Fibroblast of lung (primary cell): ENCODE results near the gene CREB3. TPM values are rescaled to one million over a fixed set of nuclear protein-coding genes. Genes with fewer than 3 reads are reported as not detected.

ENCODE experiments used
- DNase-seq, 2 donors: peaks; one replicate each; pipeline versions ENCODE4 v3.0.0 to v3.0.0-alpha.2; 2010; ENCODE audit warnings: low read depth in 2 of 2
- H2AFZ ChIP-seq: 2 replicates; pipeline ENCODE4 v1.5.1; 2012; ENCODE audit warnings: low read length, control low read depth, inconsistent platforms
- H3K27ac ChIP-seq: 2 replicates; pipeline ENCODE4 v1.5.1; 2011; ENCODE audit warnings: low read length, control low read depth; ENCODE audit not compliant: insufficient read depth
- H3K27me3 ChIP-seq: 2 replicates; pipeline ENCODE4 v1.5.1; 2011; ENCODE audit warnings: mild to moderate bottlenecking, low read length; ENCODE audit not compliant: control insufficient read depth, insufficient read depth
- H3K36me3 ChIP-seq: 2 replicates; pipeline ENCODE4 v1.5.1; 2011; ENCODE audit warnings: low read length; ENCODE audit not compliant: control insufficient read depth, insufficient read depth
- H3K4me1 ChIP-seq: 2 replicates; pipeline ENCODE4 v1.5.1; 2011; ENCODE audit warnings: low read length; ENCODE audit not compliant: control insufficient read depth, insufficient read depth; ENCODE audit errors: extremely low read depth
- H3K4me2 ChIP-seq: 2 replicates; pipeline ENCODE4 v1.5.1; 2011; ENCODE audit warnings: low read length, control low read depth; ENCODE audit not compliant: insufficient read depth; ENCODE audit errors: extremely low read depth
- H3K4me3 ChIP-seq, 4 experiments: fragments of 200-600 bp in 1 of 4; sonication (generic) in 1 of 4; replicated peaks in 1 of 4; 2 replicates each; pipeline ENCODE4 v1.5.1; 2011 to 2016; ENCODE audit warnings: low read length in 4 of 4, low read depth in 3 of 4, mild to moderate bottlenecking in 3 of 4, control low read depth in 2 of 4, inconsistent platforms in 1 of 4, mixed read lengths in 1 of 4; ENCODE audit not compliant: insufficient read depth in 1 of 4; ENCODE audit errors: control extremely low read depth in 1 of 4
- H3K79me2 ChIP-seq: 2 replicates; pipeline ENCODE4 v1.5.1; 2012; ENCODE audit warnings: mild to moderate bottlenecking, low read length, inconsistent platforms; ENCODE audit not compliant: control insufficient read depth, insufficient read depth
- H3K9ac ChIP-seq: 2 replicates; pipeline ENCODE4 v1.5.1; 2011; ENCODE audit warnings: mild to moderate bottlenecking, low read length, control low read depth; ENCODE audit not compliant: insufficient read depth
- H3K9me3 ChIP-seq: 2 replicates; pipeline ENCODE4 v1.5.1; 2012; ENCODE audit warnings: low read depth, low read length; ENCODE audit not compliant: control insufficient read depth, insufficient read depth
- H4K20me1 ChIP-seq: 2 replicates; pipeline ENCODE4 v1.5.1; 2011; ENCODE audit warnings: low read length; ENCODE audit not compliant: control insufficient read depth, insufficient read depth; ENCODE audit errors: extremely low read depth
- CTCF ChIP-seq, 2 donors: IDR thresholded peaks in 1 of 2; conservative IDR thresholded peaks in 1 of 2; 1 replicate in 1 of 2; 2 replicates in 1 of 2; pipeline ENCODE4 v1.5.1; 2011 to 2012; ENCODE audit warnings: low read length in 2 of 2, control low read depth in 1 of 2, inconsistent platforms in 1 of 2, low read depth in 1 of 2, mild to moderate bottlenecking in 1 of 2
- EZH2 ChIP-seq: IDR thresholded peaks from 2 replicates; pipeline ENCODE4 v1.5.1; 2012; ENCODE audit warnings: low read length, control low read depth, mild to moderate bottlenecking; ENCODE audit errors: missing control alignments
- polyA plus RNA-seq, 2 donors: library from polyadenylated mRNA; depleted of rRNA in 1 of 2; stranded (reverse) in 1 of 2; unstranded in 1 of 2; fragments of >200 nt; gene quantifications; 2 replicates each; pipeline ENCODE4 v1.2.1, GENCODE V29; 2011 to 2012; ENCODE audit warnings: missing spikeins in 1 of 2
- total RNA-seq: library from RNA; depleted of rRNA; stranded (reverse); fragments of >200 nt; gene quantifications from 2 replicates; pipeline ENCODE4 v1.2.1, GENCODE V29; 2014

CREB3 gene
- total and polyA plus RNA-seq, 2 donors (not counting 1 experiment from before 2014, with no cell fraction given): 50.2 to 70.2 TPM

- TF ChIP-seq EZH2 (no peak), CTCF (conservative IDR thresholded peaks at IDR 0.05 in 1 of 2, IDR thresholded peaks at IDR 0.05 in 1 of 2; ENCODE audit: low read depth in 1 of 2, low read length in 2 of 2) (no peak)
- Histone ChIP-seq H3K9ac (peak overlapping the region; percentile 6), H3K4me2 (no peak overlapping the region), H3K4me1 (no peaks in the 10 kb centered on the region), H3K27ac (no peak overlapping the region), H3K79me2 (peaks cover 17% of the 10 kb centered on the region), H2AFZ (no peak overlapping the region), H3K27me3 (no peaks in the 10 kb centered on the region), H3K9me3 (no peaks in the 10 kb centered on the region), H3K36me3 (peaks cover 70% of the 10 kb centered on the region), H3K4me3 (no peak overlapping the region), H4K20me1 (no peaks in the 10 kb centered on the region)
- no peak for DNase-seq
These were observed 15.2 kb upstream of the CREB3 start for GRCh38 chr9:35717132-35717870.

DNA sequence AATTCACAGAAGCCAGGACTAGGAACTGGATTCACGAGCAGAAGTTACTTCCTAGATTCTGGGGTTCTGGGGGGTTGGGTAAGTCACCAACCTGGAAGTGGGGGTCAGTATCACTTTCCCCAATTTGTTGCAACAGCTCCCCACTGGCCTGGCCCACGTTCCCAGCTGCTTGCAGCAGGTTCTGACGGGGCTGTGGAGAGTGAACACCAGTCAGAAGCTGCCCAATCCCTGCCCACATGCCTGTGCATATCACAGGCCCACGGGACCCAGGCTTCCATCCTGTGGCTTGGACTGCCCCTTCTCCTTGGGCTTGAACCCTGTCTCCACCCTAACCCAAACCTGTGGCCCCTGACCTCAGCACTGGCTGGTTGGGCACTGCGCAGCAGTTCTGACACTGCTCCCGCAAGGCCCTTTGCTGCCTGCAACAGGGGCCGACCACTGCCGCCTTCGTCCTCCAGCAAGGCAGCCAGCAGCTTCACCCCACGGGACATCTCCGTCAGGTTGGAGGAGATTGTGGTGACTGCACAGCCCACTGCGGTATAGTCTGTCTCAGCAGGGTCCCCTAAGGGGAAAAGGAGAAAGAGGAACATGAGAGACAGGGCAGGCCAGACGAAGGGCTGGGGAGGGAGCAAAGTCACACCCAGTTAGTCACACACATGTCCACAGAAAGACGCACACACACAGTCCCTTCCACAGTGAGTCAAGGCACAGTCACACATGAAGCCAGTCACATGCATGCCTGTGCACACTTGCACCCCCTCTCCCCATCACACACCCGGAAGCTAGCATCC, 13.6 kb upstream of the CREB3 start:
- Histone ChIP-seq H3K27ac (no peak overlapping the region), H3K27me3 (no peaks in the 10 kb centered on the region), H3K4me1 (no peaks in the 10 kb centered on the region), H3K4me2 (no peak overlapping the region), H4K20me1 (no peaks in the 10 kb centered on the region), H2AFZ (no peak overlapping the region), H3K9me3 (no peaks in the 10 kb centered on the region), H3K4me3 (no peak overlapping the region), H3K36me3 (peaks cover 67% of the 10 kb centered on the region), H3K79me2 (peaks cover 25% of the 10 kb centered on the region), H3K9ac (no peak overlapping the region)
- TF ChIP-seq EZH2: no peak
- no peak for TF ChIP-seq CTCF (conservative IDR thresholded peaks at IDR 0.05 in 1 of 2, IDR thresholded peaks at IDR 0.05 in 1 of 2; ENCODE audit: low read depth in 1 of 2, low read length in 2 of 2)
- no peak for DNase-seq

- no peak overlapping the region for H3K4me3 ChIP-seq
- H3K9me3 ChIP-seq: no peaks in the 10 kb centered on the region
- peaks cover 31% of the 10 kb centered on the region for H3K79me2 ChIP-seq
- TF ChIP-seq EZH2: no peak
- TF ChIP-seq CTCF (conservative IDR thresholded peaks at IDR 0.05 in 1 of 2, IDR thresholded peaks at IDR 0.05 in 1 of 2; ENCODE audit: low read depth in 1 of 2, low read length in 2 of 2): no peak
- H4K20me1 ChIP-seq: no peaks in the 10 kb centered on the region
- H3K9ac ChIP-seq: no peak overlapping the region
- no peak for DNase-seq
- H3K27me3 ChIP-seq: no peaks in the 10 kb centered on the region
- H3K27ac ChIP-seq: no peak overlapping the region
- no peak overlapping the region for H2AFZ ChIP-seq
- no peak overlapping the region for H3K4me2 ChIP-seq
- no peaks in the 10 kb centered on the region for H3K4me1 ChIP-seq
- peaks cover 66% of the 10 kb centered on the region for H3K36me3 ChIP-seq
These were observed 12.9 kb upstream of the CREB3 start for GRCh38 chr9:35719546-35719945.
